Activated T-cell treated with anti-CD3 and anti-CD28 coated beads for 48 hours (primary cell): ENCODE measurements around the gene RGS7.
"Not testable (repeated sequence)": the region's sequence is repeated elsewhere in the genome, so short reads cannot be mapped to it uniquely, and the experiment has no call there.

ENCODE experiments used
- DNase-seq: peaks from one replicate; pipeline ENCODE4 v3.0.0-alpha.2; 2020; ENCODE audit warnings: low read depth

RGS7 gene

DNA sequence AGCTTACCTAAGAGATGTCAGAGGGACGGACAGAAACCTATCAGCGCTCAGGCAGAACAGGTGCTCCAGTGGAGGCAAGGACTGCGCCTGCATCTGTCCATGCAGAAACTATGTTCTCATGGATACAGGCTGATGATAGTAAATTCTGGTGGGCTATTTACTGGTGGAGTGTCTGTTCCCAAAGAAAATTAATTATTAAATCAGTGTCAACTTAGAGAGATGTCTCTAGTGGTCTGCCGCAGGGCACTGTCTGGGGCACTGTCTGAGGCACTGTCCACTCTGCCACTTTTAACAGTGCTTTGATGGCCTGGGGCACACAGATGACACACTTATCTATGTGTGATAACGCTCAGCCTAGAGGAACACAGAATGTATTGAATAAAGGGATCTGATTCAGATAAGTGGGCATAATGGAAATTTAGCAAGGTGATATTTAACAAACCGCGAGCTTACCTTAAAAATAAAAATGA is 148.1 kb downstream of the RGS7 start:
- no peak for DNase-seq

DNA sequence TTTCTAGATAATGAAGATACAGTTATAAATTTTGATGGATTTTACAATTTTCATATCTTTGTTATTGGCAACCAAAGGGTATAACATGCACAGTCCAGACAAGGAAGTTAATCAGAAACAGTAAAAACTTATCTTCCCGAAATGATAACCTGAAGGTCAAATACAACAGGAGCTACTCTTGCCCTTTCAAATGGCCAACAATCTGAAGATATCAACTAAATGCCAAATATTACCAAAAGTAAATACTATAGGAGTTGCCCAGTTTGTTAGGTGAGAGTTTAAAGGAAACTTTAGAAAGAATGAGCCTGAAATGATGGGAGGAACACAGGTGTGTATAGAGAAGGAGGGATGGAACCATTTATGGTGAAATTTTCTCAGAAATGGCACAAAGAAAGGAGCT is 153.2 kb downstream of the RGS7 start:
- no peak for DNase-seq

DNA sequence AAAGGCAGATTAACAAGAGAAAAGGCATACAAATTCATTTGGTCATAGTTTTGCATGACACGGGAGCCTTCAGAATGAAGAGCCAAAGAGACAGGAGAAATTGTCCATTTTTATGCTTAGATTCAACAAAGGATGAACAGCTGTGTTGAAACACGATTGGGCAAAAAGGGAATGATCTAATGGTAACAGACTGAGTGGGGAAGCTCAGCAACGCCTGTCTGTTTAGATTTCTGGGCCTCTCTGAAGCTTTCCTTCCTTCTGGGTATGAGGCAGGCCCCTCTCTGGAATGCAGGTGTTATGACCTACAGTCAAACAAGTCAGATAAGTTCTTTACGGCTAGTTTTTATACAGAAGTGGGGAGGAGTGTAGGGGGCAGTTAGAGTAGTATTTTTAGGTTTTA is 154.6 kb downstream of the RGS7 start:
- no peak for DNase-seq

DNA sequence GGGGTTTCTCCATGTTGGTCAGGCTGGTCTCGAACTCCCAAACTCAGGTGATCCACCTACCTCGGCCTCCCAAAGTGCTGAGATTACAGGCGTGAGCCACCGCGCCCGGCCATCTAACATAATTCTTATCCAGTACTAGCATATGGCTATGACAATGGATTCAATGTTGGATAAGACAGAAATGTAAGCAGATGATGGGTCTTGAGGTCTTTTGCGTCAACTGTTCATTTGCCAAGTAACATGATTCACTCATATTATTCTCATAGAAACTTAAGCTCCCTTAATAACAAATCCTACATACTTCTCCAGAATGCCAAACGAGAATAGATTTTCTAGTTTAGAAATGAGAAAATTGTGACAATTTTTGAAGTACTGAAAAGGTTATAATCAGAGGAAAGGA is 170.3 kb downstream of the RGS7 start:
- no peak for DNase-seq

DNA sequence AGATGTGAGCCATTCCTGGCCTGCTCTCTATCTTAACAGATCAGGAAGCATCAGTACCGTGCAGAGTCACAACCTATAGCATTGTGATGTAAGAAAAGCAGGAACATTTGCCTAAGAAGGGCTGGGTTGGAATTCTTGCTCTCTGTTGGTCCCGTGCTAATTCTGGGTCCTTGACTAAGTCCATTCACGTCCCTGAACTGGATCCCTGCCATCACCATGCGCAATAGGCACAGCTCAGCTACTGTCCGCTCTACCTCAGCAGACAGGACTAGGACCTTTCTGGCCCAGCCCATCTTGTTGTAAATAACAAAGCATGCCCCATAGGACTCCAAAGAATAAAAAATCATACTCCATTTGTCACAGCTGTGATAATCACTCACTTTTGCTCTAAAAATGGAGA is 175.0 kb downstream of the RGS7 start:
- DNase-seq: no peak

DNA sequence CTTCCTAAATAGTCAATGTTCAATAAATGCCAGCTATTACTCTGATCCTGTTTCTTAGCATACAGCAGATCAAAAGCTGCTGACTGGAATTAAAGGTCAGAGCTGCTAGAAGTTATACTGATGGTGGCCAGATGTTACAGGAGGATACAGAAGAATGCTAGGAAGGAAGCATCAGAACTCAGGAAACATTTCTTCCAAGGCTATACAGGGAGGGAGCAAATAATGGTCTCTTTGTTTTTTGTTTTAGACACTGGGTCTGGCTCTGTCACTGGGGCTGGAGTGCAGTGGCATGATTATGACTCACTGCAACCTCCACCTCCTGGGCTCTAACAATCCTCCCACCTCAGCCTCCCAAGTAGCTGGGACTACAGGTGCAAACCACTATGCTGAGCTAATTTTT is 175.5 kb downstream of the RGS7 start:
- DNase-seq: no peak

DNA sequence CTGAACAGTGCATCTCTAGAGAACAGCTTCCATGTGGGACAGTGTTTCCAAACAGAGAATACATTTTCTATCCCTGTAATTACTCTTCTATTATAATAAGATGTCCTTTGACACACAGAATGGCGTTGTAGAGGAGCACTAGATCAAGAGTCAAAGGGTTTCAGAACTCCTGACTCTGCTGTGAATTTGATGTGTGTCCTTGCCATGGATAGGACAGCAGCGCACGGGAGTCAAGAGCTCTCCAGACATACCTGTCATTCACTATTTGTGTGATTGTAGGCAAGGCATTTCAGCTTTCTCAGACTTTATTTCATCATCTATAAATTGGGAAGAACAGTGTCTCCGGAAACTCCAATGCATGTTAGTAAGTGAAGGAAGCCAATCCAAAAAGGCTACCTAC is 176.4 kb downstream of the RGS7 start:
- no peak for DNase-seq

DNA sequence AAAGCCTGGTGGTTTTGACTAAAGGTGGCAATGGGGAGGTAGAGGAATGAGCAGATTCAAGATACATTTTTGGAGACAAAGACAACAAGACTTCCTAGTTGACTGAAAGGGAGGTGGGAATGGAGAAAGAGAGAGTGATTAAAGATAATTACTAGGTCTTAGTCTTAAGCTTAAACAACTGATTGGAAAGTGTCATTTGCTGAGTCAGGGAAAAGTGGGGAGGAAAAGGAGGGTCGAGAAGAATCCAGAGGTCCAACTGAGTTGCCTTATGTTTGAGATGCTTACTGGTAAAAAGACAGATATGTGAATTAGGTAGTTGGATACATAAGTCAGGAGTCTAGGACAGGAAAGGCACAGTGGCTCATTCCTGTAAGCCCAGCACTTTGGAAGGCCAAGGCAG is 179.3 kb downstream of the RGS7 start:
- DNase-seq: no peak

DNA sequence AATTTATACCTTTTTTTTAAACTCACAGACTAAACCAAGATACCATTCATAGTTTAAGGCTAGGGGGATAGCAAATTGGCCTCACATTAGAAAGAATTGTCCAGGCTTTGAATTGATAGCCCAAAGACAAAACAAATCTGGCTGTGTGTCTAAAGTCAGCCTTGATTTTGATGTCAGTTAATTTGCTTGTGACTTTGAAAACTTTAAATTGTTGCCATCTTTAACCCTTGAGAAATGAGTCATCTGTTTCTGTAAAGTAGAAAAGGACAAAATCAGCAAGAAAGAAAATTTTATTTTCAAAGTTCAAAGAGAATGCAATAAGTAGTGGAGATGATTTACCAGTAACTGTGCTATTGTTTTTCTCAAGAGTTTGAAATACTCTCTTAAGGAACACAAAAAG is 184.5 kb downstream of the RGS7 start:
- DNase-seq: no peak

DNA sequence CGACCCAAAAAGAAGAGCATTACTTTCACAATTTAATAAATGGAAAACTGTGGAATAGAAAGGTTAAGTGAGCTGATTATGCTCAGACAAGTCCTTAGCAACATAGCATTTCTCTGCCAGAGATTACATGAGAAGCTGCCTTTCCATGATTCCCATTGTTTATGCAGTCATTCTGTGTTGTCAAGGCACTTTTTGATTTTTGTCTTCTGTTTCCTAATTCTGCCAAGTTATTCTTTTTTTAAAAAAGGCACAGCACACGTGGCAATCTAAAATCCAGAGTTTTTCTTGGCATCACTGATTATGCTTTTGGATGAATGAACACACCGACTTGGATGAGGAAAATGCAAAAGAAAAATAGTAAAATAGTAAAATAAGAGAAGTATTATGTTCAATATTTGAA is 185.0 kb downstream of the RGS7 start:
- DNase-seq: no peak

DNA sequence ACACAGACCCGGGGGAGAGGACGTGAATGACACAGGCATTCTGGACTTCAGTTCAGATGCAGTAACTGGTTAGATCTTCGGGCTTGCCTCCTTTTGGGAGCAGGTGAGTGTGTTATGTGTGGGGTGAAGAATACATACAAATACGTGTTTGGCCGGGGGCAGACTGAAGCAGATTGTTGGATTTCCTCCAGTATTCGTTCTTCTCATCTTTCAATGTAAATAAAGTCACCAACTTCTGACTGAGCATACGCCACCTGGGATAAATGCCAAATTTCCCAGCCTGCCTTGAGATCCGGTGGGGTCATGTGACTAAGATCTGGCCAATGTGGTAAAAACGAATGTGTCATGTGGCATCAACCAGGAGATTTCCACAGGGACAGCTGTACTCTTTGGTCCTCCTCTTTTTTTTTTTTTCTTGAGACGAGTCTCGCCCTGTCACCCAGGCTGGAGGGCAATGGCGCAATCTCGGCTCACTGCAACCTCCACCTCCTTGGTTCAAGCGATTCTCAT is 189.8 kb downstream of the RGS7 start:
- no peak for DNase-seq

DNA sequence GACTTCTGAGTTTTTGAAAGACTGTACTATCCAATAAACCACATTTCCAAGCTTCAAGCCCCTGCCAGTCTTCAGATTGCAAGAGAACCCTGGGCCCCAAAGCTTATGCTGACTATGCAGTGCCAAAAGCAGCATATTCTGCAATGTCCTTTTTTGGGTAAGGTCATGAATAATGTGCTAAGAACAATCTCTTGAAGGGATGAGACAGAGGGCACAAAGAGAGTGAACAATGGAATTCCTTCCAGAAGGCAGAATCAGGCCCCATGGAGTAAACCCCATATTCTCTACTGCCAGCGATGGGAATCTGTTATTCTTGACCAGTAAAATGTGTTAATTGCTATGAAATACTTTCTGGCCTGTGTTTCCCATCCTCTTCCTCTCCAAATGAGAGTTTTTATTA is 190.4 kb downstream of the RGS7 start:
- DNase-seq: no peak

DNA sequence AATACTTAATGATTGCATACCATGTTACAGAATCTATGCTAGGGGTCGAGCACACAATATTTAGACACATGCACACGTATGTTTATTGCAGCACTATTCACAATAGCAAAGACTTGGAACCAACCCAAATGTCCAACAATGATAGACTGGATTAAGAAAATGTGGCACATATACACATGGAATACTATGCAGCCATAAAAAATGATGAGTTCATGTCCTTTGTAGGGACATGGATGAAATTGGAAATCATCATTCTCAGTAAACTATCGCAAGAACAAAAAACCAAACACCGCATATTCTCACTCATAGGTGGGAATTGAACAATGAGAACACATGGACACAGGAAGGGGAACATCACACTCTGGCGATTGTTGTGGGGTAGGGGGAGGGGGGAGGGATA is 191.7 kb downstream of the RGS7 start:
- DNase-seq: not testable (repeated sequence)

DNA sequence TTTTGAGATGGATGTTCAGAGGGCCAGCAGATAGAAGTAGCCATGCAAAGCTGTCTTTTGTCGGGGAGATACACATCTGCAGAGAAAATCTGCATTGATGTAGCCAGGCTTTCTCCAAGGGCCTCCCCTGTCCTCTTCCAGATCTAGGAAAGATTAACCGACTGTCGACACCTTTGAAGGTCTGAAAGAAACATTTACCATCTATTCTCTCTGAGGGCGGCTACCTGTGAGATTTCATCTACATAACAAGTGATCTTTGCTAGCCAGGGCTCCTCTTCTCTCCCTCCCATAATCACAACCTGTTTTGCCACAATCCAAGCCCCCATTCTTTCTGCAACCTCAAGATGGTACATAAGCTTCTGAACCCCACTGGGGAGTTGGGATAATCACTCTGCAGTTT is 193.6 kb downstream of the RGS7 start:
- DNase-seq: no peak

DNA sequence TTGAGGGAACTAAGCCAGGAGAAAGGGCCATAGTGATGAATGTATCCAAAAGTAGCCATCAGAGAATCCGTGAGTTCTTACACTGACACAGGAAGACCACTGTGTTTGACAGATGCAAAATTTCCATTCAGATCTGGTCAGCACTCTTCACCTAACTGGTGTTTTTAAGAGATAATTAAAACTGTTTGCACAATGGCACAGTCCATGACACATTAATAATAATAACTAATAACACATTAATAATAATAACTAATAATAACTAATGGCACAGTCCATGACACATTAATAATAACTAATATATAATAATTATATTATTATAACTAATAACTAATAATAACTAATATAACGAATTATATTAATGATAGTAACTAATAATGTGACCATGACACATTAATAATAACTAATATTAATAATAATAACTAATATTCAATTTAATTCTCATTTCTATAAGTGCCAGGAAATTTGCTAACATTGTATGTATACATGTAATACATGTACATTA is 195.8 kb downstream of the RGS7 start:
- DNase-seq: no peak

DNA sequence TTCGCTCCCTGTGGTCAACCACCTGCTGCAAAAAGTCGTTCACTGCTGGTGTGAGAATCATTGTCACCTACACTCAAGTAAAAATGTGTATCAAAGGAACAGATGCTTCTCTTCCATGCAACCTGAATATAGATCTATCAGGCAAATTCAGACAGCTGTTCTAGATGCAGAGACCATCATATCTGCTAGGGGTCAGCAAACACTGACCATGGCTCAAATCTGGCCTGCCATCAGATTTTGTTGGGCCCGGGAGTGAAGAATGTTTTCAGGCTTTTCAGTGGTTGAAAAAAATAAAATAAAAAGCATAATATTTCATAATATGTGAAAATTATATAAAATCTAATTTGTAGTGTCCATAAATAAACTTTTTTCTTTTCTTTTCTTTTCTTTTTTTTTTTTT is 199.6 kb downstream of the RGS7 start:
- no peak for DNase-seq

DNA sequence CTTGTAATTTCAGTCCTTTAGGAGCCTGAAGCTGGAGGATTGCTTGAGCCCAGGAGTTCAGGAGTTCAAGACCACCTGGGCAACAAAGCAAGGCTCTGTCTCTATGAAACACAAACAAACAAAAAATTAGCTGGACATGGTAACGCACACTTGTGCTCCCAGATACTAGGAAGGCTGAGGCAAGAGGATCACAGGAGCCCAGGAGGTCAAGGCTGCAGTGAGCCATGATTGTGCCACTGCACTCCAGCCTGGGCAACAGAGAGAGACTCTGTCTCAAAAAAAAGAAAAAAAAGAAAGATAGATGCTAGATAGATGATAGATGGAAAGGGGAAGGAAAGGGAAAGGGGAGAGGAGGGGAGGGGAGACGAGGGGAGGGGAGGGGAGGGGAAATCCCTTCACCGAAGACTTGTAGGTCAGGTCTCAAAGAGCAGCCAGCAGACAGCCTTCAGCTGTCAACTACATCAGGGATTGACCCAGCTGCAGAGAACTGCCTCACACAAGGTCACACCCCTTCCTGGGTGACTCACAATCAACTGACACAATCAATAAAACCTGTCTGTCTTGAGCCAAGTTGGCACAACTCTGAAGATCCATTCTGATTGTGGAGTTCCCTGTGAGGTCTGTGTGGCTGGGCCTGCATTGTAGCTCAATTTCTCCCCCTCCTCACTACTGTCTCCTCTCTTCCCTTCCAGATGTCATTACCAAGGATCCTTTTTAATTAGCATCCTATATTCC is 200.6 kb downstream of the RGS7 start:
- no peak for DNase-seq

DNA sequence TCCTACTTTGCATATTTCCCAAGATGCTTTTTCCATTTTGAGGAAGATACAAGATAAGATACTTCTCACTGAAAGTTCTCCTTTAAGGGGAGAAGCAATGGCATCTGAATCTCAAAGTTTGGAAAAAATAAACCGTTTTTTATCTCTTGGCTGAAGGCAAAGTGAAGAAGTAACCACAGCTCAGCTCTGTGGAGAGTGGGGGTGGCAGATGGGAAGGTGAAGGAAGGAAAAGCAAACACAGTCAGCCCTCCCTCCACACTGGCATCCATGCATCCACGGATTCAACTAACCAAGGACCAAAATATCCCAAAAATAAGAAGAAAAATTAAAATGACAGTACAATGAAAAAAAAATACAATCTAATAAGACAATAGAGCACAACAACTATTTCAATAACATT is 211.1 kb downstream of the RGS7 start:
- no peak for DNase-seq

DNA sequence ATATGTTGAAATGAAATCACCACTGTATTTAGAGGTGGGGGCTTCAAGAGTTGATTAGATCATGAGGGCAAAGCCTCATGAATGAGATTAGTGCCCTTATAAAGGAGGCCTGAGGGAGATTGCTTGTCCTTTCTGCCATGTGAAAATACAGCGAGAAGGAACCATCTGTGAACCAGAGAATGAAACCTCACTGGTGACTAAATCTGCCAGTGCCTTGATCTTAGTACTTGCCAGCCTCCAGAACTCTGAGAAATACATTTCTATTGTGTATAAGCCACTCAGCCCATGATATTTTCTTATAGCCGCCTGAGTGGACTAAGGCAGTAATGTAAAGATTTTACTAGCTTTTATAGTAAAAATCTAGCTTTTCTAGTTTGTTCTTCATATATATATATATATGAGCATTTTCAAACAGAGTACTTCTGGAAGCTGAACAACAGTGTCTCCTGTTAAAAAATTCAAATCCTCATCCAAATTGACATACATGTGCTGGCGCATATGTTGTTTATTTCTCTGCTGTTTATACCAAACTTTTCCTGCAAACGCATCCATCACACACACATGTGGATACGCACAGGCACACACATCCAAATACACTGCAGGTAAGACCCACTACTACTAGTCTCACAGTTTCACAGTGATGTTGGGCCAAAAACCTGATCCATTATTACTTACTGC is 213.1 kb downstream of the RGS7 start:
- no peak for DNase-seq

DNA sequence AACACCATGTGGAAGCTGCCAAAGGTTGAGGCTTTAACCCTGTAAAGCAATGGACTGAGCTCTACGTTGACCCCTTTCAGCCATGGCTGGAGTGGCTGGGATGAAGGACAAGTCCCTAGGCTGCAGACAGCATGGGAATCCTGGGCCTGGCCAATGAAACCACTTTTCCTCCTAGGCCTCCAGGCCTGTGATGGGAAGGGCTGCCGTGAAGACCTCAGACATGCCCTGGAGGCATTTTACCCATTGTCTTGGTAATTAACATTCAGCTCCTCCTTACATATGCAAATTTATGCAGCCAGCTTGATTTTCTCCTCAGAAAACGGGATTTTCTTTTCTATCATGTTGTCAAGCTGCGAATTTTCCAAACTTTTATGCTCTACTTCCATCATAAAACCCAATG is 214.5 kb downstream of the RGS7 start:
- no peak for DNase-seq

DNA sequence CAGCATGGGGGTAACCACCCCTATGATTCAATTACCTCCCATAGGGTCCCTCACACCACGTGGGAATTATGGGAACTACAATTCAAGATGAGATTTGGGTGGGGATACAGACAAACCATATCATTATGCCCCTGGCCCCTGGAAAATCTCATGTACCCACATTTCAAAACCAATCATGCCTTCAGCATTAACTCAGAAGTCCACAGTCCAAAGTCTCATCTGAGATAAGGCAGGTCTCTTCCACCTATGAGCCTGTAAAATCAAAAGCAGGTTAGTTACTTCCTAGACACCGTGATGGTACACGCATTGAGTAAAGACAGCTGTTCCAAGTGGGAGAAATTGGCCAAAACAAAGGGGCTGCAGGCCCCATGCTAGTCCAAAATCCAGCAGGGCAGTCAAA is 215.4 kb downstream of the RGS7 start:
- not testable (repeated sequence) for DNase-seq

DNA sequence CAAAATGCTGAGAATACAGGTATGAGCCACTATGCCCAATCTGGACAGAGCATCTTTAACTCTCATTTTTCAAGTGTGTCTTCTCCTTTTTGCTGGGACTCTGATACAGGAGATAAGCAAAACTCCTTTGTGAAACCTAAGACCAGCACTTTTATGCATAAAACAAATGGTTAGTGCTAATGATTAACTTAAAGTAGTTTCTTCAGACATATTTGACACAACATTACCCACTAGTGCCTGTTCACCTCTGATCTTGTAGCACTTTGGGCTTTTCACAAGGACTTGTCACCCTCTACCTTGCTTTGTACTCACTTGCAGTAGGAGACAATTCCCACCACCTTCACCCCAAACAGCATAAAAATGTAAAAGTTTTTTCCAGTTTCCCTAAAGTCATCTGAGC is 216.3 kb downstream of the RGS7 start:
- DNase-seq: no peak

DNA sequence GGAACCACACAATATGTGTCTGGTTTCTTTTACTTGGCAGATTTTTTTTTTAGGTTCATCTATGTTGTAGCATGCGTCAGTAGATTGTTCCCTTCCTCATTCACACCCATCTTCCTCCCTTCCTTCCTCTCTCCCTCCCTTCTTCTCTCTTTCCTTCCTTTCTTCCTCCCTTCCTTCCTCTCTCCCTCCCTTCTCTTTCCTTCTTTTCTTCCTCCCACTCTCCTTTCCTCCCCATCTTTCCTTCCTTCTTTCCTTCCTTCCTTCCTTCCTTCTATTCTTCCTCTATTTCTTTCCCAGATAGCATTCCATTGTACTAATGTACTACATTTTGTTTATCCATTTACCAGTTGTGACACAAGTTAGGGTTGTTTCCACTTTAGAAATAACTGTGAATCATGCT is 218.0 kb downstream of the RGS7 start:
- DNase-seq: no peak

DNA sequence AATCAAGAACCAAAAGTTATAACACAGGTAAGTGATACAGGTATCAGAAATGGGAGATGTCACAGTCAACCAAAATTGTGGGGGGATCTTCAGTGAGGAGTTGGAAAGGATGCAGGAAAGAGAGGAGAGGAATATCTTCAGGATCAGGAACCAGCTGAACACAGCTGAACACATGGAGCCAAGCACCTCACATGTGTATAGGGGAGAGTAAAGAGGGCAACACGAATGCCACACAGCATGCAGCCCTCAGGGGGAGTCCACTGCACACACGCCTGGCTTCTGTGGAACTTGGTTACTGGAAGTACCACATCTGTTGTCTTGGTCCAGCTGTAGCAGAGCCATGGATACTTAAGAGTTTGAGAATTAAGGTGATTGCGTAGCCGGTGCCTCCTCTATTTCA is 218.8 kb downstream of the RGS7 start:
- DNase-seq: no peak
